Natural killer cell treated with Interleukin-12 subunit alpha and Interleukin-12 subunit beta and Interleukin-15 and Interleukin-18, amount 100 ng/mL, for 72 hours (primary cell): ENCODE data around the gene TH. TPM values are rescaled to one million over a fixed set of nuclear protein-coding genes. Genes with fewer than 3 reads are reported as not detected.
"Not testable (repeated sequence)": the region's sequence is repeated elsewhere in the genome, so short reads cannot be mapped to it uniquely, and the experiment has no call there.

Source experiments
- ATAC-seq, 2 donors: fragments of 150-1000 bp; cut with Tn5 transposase in 1 of 2; sonication (Bioruptor Pico), chemical (Tn5 transposase) in 1 of 2; 2 replicates each; pipeline ENCODE4 v1.10.0; 2021
- DNase-seq: peaks from one replicate; pipeline ENCODE4 v3.0.0; 2022; ENCODE audit warnings: low spot score
- H3K27ac Mint-ChIP-seq, 2 donors: 1 replicate in 1 of 2; 2 replicates in 1 of 2; pipeline ENCODE4 v1.8.0; 2022; ENCODE audit warnings: mixed read lengths in 2 of 2, mild to moderate bottlenecking in 1 of 2, moderate library complexity in 1 of 2
- H3K27me3 Mint-ChIP-seq, 2 donors: 1 replicate in 1 of 2; 2 replicates in 1 of 2; pipeline ENCODE4 v1.8.0; 2022; ENCODE audit warnings: mixed read lengths in 2 of 2
- H3K36me3 Mint-ChIP-seq: one replicate; pipeline ENCODE4 v1.8.0; 2022; ENCODE audit warnings: mixed read lengths
- H3K4me1 Mint-ChIP-seq, 2 donors: 1 replicate in 1 of 2; 2 replicates in 1 of 2; pipeline ENCODE4 v1.8.0; 2022; ENCODE audit warnings: low read depth in 2 of 2, mixed read lengths in 2 of 2, mild to moderate bottlenecking in 1 of 2
- H3K4me3 Mint-ChIP-seq: one replicate; pipeline ENCODE4 v1.8.0; 2022; ENCODE audit warnings: mixed read lengths
- H3K9me3 Mint-ChIP-seq: 2 replicates; pipeline ENCODE4 v1.8.0; 2022; ENCODE audit warnings: mixed read lengths
- total RNA-seq, 2 donors: library from RNA; stranded (reverse); gene quantifications; one replicate each; pipeline ENCODE4 v1.2.3, GENCODE V29; 2022

TH gene
- total RNA-seq, 2 donors from 2014 or later: not detected

DNA sequence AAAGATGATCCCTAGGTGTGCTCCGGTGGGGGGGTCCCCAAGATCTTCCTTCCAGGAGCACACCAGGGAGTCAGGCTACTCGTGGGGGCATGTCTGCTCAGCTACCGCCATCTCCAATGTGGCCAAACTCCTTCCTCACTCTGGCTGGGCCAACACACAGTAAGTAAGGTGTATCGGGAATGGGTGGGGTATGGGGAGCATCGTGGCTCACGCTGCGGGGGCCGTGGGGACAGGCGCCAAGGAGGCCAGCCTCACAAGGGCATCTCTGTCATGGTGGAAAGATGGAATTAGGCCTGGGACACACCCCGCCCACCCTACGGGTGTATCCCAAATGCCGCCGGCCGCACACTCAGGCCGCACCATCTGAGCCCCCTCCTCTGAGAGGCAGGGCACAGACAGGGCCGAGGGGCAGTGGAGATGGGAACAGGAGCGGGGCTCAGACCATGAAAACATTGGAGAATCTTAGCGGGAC lies 40.7 kb downstream of the TH start:
- H3K4me1 Mint-ChIP-seq: peaks cover 3 to 8% of the 10 kb centered on the region in 2 donors
- no peak for ATAC-seq
- DNase-seq: no peak
- peaks cover 7% of the 10 kb centered on the region for H3K9me3 Mint-ChIP-seq
- no peak overlapping the region for H3K4me3 Mint-ChIP-seq
- H3K36me3 Mint-ChIP-seq: peaks cover 9% of the 10 kb centered on the region
- no peak overlapping the region for H3K27ac Mint-ChIP-seq
- H3K27me3 Mint-ChIP-seq: peaks cover 27% of the 10 kb centered on the region in 2 donors

DNA sequence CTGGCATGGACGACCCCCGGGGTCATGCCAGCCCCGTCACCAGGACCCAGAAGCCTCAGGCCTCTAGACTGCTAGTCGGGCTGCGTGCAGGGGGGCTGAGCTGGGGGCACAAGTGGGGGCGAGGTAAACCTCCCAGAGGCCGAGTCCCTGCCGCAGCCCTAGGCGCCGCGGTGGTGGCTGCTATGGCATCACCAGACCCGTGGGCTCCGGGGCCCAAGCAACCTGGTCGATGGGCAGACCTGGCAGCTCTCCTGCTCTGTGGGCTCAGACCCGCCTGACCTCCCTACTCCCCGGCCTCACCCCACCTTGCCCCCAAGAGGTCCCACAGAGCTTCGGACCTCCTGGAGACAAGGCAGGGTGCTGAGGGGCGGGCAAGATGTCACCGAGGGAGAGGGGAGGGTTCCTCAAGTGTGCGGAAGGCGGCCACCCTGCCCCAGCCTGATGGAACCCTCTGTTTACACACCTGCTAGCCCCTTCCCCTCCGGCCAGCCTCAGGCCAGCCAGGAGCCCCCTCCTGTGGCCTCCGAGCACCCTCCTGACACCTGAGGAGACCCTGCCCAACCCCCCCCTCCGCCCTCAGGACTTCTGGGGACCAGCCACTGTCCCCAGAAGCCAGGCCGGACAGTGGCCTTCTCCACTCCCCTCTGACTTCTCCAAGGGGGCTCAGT lies 41.8 kb downstream of the TH start:
- DNase-seq (no peak), ATAC-seq (no peak)
- H3K4me3 Mint-ChIP-seq: no peak overlapping the region
- peaks cover 3 to 8% of the 10 kb centered on the region in 2 donors for H3K4me1 Mint-ChIP-seq
- no peak overlapping the region for H3K27ac Mint-ChIP-seq
- peaks cover 9% of the 10 kb centered on the region for H3K36me3 Mint-ChIP-seq
- H3K9me3 Mint-ChIP-seq: peaks cover 7% of the 10 kb centered on the region
- peaks cover 25 to 29% of the 10 kb centered on the region in 2 donors for H3K27me3 Mint-ChIP-seq

DNA sequence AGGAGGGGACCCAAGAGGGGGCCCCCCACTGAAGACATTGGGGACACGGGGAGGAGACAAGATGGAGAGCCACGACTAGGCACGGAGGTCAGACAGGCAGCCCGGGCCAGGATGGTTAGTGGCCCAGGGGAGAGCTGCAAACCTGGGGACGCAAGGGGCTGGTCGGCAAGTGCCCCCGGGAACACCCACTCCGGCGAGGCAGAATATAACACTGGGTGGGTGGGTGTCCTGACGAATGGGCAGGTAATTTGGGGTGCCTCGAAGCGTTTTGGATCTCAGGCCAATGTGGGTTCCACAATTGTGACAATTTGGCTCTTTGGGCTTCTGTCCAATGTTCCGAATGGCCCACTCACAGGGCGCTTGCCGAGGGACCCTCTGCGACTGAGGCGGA lies 42.3 kb downstream of the TH start:
- Mint-ChIP-seq H3K27me3 (peaks cover 29 to 31% of the 10 kb centered on the region in 2 donors), H3K27ac (no peak overlapping the region), H3K4me1 (peaks cover 7 to 8% of the 10 kb centered on the region in 2 donors), H3K4me3 (no peak overlapping the region), H3K36me3 (peaks cover 9% of the 10 kb centered on the region), H3K9me3 (peaks cover 7% of the 10 kb centered on the region)
- no peak for DNase-seq
- no peak for ATAC-seq

DNA sequence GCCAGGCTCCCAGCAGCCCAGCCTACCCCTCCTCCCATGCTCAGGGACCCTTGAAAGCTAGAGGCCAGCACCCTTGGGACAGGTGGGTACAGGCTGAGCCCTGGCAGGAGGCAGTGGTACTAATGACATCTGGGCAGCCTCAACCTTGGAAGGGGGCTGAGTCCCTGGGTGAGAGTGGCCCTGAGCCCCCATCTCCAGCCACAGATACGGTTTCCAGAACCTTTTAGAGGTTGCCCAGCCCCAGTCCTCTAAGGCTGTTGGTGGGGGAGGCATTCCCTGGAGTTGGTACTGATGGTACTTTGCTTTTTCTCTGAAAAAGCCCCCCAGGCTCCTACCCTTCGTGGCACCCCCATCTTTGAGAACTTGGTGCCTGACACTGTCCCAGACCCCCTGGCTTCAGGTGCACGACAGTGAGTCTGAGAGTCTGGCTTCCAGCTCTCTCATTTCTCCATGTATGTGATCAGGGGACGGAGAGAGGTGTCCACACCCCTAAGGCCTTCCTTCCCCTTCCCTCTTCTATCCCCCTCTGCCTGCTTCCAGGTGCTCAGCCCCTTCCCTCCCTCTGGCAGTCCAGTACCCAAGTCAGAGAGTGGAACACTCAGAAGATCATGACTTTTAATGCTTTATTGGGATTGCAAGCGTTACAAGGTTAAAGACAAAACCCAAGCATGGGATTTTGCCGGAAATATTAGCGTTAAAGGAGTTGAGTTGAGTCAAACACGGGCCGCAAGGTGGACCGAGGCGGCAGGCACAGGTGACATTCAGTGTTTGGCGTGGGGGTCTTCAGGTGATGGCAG lies 42.9 kb downstream of the TH start:
- Mint-ChIP-seq H3K36me3 (peaks cover 9% of the 10 kb centered on the region), H3K27me3 (peaks cover 28 to 31% of the 10 kb centered on the region in 2 donors), H3K4me1 (peaks cover 7 to 8% of the 10 kb centered on the region in 2 donors), H3K27ac (no peak overlapping the region), H3K4me3 (no peak overlapping the region), H3K9me3 (peaks cover 7% of the 10 kb centered on the region)
- peak in 1 of 2 donors; percentile 4 for ATAC-seq
- no peak for DNase-seq

DNA sequence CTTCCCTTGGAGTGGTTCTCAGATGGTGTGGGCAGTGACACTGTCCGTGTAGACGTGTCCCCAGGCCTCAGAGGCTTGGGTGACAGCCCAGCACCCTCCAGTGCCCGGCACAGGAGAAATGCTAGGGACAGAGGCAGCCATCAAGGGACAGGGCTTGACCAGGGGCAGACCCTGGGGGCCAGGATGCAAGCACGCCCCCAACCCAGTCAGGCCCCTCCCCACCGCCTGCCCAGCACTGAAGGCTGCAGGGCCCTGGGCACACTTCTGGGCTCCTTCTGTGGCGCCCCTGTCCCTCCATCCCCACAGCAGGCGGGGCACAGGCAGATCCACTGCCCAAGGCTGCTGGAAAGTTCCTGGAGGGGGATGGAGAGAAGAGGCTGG lies 43.5 kb downstream of the TH start:
- peaks cover 28 to 33% of the 10 kb centered on the region in 2 donors for H3K27me3 Mint-ChIP-seq
- ATAC-seq: no peak
- H3K4me3 Mint-ChIP-seq: no peak overlapping the region
- peaks cover 7 to 8% of the 10 kb centered on the region in 2 donors for H3K4me1 Mint-ChIP-seq
- H3K27ac Mint-ChIP-seq: no peak overlapping the region
- H3K9me3 Mint-ChIP-seq: peaks cover 7% of the 10 kb centered on the region
- DNase-seq: no peak
- peaks cover 9% of the 10 kb centered on the region for H3K36me3 Mint-ChIP-seq

DNA sequence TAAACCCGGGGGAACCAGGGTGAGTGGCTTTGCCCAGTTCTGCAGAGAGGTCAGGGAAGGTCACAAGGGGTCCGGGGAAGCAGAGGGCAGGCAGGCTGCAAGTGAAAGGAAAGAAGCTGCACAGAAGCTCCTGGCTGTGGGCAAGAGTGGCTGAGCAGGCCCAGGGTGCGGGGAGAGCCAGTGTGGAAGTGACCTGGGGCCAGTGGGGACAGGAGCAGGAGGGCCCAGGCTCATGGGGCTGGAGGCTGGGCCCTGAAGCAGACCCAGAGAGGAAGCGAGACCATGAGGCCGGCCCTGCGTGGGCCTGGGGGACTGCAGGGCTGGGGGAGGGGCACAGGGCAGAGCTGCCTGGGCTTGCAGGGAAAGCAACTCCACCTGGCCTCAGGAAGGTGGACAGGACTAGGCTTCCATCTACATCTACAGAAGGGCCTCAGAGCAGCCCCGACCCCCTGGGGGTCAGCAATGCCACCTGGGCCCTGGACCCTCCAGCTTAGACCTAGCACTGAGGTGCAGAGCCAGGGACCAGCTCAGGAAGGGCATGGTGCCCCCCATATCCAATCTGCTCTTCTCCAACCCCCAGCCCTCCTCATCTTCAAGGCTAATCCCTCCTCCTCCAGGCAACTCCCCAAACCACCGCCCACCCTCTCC lies 44.0 kb downstream of the TH start:
- no peak overlapping the region for H3K27ac Mint-ChIP-seq
- H3K4me1 Mint-ChIP-seq: peaks cover 7 to 8% of the 10 kb centered on the region in 2 donors
- H3K36me3 Mint-ChIP-seq: peaks cover 9% of the 10 kb centered on the region
- no peak overlapping the region for H3K4me3 Mint-ChIP-seq
- H3K27me3 Mint-ChIP-seq: peaks cover 28 to 30% of the 10 kb centered on the region in 2 donors
- ATAC-seq: peak in 1 of 2 donors; percentile 26
- H3K9me3 Mint-ChIP-seq: peaks cover 7% of the 10 kb centered on the region
- no peak for DNase-seq

DNA sequence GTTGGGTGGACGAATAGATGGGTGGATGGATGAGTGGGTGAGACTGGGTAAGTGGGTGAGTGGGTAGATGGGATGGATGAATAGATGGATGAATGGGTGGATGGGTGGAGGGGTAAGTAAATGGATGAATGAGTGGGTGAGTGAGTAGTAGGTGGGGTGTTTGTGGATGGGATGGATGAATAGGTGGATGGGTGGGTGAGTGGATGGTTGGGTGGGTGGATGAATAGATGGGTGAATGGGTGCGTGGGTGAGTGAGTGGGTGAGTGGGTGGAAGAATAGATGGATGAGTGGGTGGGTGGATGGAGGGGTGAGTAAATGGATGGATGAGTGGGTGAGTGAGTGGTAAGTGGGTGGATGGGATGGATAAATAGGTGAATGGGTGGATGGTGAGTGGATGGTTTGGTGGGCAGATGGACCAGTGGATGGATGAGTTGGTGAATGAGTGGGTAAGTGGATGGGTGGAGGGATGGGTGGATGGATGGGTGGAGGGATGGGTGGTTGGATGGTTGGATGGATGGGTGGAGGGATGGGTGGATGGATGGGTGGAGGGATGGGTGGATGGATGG lies 45.0 kb downstream of the TH start:
- no peak for DNase-seq
- H3K36me3 Mint-ChIP-seq: peaks cover 5% of the 10 kb centered on the region
- H3K27me3 Mint-ChIP-seq: peaks cover 18 to 22% of the 10 kb centered on the region in 2 donors
- peaks cover 4 to 7% of the 10 kb centered on the region in 2 donors for H3K4me1 Mint-ChIP-seq
- H3K9me3 Mint-ChIP-seq: peaks cover 4% of the 10 kb centered on the region
- no peak overlapping the region for H3K4me3 Mint-ChIP-seq
- no peak overlapping the region for H3K27ac Mint-ChIP-seq
- ATAC-seq: no peak

DNA sequence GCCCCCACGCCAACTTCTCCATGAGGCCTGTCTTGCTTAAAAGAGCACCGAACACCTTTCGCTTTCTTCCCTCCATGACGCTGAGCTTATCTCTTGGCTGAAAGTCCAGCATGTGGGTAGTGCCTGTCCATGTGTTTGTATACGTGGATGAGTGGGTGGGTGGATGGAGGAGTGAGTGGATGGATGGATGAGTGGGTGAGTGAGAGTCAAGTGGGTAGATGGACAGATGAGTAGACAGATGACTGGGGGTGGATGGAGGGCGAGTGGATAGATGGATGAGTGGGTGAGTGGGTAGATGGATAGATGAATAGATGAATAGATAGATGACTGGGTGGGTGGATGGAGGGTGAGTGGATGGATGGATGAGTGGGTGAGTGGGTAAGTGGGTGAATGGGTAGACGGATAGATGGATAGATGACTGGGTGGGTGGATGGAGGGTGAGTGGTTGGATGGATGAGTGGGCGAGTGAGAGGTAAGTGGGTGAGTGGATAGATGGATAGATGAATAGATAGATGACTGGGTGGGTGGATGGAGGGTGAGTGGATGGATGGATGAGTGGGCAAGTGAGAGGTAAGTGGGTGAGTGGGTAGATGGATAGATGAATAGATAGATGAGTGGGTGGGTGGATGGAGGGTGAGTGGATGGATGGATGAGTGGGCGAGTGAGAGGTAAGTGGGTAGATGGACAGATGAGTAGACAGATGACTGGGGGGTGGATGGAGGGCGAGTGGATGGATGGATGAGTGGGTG lies 46.7 kb downstream of the TH start:
- H3K4me1 Mint-ChIP-seq, DNase-seq, ATAC-seq, H3K9me3 Mint-ChIP-seq, H3K27ac Mint-ChIP-seq, H3K4me3 Mint-ChIP-seq, H3K36me3 Mint-ChIP-seq: not testable (repeated sequence)
- H3K27me3 Mint-ChIP-seq: peaks cover 14 to 17% of the 10 kb centered on the region in 2 donors

DNA sequence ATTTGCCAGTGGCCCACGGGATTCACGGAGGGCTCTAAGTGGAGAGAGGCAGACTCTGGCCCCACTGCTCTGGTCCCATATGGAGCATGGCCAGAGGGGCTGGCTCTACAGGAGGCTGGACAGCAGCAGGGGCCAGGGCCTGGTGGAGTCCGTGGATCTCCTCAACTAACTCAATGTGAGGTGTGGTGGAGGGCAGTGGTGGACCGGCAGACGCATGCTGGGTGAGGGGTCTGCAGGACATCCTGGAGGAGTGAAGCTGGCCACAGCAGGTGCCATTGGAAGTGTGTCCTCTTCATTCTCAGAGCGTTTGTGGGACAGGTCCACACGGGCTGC lies 48.0 kb downstream of the TH start:
- peaks cover 17 to 25% of the 10 kb centered on the region in 2 donors for H3K27me3 Mint-ChIP-seq
- no peak for ATAC-seq
- no peak for DNase-seq
- no peaks in the 10 kb centered on the region for H3K36me3 Mint-ChIP-seq
- peaks cover 0 to 3% of the 10 kb centered on the region in 2 donors for H3K4me1 Mint-ChIP-seq
- H3K4me3 Mint-ChIP-seq: no peak overlapping the region
- no peaks in the 10 kb centered on the region for H3K9me3 Mint-ChIP-seq
- H3K27ac Mint-ChIP-seq: no peak overlapping the region

DNA sequence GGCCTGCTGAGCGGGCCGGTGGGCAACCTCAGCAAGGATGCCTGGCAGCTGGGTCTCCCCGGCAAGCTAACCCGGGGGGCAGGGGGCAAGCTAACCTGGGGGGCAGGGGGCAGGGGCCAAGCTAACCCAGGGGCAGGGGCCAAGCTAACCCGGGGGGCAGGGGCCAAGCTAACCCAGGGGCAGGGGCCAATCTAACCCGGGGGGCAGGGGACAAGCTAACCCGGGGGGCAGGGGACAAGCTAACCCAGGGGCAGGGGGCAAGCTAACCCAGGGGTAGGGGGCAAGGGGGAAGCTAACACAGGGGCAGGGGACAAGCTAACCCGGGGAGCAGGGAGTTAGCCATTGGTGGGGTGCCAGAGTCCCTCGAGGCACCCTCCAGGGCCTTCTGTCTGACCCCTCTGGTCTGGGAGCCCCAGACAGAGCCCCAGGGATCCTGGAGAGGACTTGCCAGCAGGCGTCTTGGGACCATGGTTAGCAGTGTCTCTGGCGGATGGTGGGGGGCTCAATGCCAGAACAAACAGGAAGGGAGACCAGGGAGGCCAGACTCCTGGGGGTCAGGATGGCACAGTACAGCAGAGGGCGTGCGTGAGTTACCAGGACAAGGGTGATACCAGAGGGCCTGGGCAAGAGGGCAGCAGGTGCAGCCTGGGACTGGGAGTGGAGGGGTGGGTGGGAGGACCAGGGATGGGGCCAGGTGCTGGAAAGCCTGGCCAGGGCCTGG lies 48.5 kb downstream of the TH start:
- ATAC-seq (no peak), DNase-seq (no peak)
- Mint-ChIP-seq H3K4me1 (peaks cover 0 to 3% of the 10 kb centered on the region in 2 donors), H3K27me3 (peaks cover 20 to 30% of the 10 kb centered on the region in 2 donors), H3K36me3 (no peaks in the 10 kb centered on the region), H3K27ac (no peak overlapping the region), H3K9me3 (no peaks in the 10 kb centered on the region), H3K4me3 (no peak overlapping the region)

DNA sequence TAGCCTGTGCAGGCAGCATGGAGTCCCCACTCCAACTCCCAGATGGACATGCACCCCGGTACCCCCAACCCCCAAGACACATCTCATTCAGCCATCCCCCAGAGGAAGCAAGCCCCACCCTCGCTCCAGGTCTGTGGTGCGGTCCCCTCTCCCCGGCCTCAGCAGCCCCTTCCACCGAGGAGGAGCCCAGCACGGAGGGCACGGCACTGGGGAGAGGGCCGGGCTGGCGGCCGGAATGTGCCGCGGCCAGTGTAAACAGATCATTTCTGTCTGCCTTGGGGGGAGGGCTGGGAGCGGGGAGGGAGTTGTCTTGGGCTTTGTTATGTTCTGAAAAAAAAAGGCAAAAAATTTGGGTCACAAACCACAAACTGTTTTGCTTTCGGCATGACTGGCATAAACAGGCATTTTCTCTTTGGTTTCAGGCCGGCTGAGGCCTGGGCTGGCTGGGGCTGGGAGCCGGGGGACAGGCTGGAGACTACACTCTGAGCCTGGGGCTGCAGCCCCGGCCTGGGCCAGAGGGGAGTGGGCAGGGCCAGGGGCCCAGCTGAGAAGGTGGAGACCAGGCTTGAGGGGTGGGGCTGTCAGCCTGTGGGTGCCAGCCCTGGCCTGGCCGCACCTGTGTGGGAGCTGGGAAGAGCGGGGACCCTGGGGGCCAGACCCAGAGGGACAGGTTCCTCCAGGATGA lies 49.3 kb downstream of the TH start:
- DNase-seq (no peak), ATAC-seq (no peak)
- peaks cover 0 to 3% of the 10 kb centered on the region in 2 donors for H3K4me1 Mint-ChIP-seq
- H3K36me3 Mint-ChIP-seq: no peaks in the 10 kb centered on the region
- peaks cover 21 to 37% of the 10 kb centered on the region in 2 donors for H3K27me3 Mint-ChIP-seq
- no peaks in the 10 kb centered on the region for H3K9me3 Mint-ChIP-seq
- H3K27ac Mint-ChIP-seq: no peak overlapping the region
- no peak overlapping the region for H3K4me3 Mint-ChIP-seq
